ENCODE data around the gene TFIP11.

The TFIP11 gene

GRCh38 chr22:26554956-26555355 is 42.7 kb upstream of the TFIP11 start:
- Histone ChIP-seq H3F3A (ENCODE audit: insufficient read depth, low read length) (0 out of 2 replicates have a peak, but pooled peaks cover 3% of the 10 kb centered on the region), H4K20me1 (ENCODE audit: insufficient read depth, low read length) (no peaks in the 10 kb centered on the region), H3K9me3 (ENCODE audit: low read length) (no peaks in the 10 kb centered on the region), H3K4me2 (ENCODE audit: low read length) (peak overlapping the region; percentile 65; the same call in 1 of the 2 replicates), H3K9ac (ENCODE audit: low read length) (peak overlapping the region; percentile 40; the same call in 1 of the 2 replicates), H2AFZ (ENCODE audit: low read length) (no peak overlapping the region), H3K4me1 (ENCODE audit: insufficient read depth, low read length, severe bottlenecking) (peaks cover 80% of the 10 kb centered on the region), H3K79me2 (ENCODE audit: insufficient read depth, low read length) (peaks cover 11% of the 10 kb centered on the region), H3K36me3 (ENCODE audit: insufficient read depth, low read length) (peaks cover 6% of the 10 kb centered on the region; the same call in 1 of the 2 replicates), H3K27me3 (ENCODE audit: insufficient read depth, low read length) (no peaks in the 10 kb centered on the region), H3K9me2 (ENCODE audit: low read depth, low read length) (no peaks in the 10 kb centered on the region), H3K27ac (ENCODE audit: low read depth, low read length, poor library complexity, severe bottlenecking) (peak overlapping the region; percentile 94), H3K4me3 (ENCODE audit: low read depth, low read length, poor library complexity, severe bottlenecking) (peak overlapping the region; percentile 11)
- no peak for TF ChIP-seq EZH2 (IDR thresholded peaks at IDR 0.05; ENCODE audit: borderline replicate concordance, low read length)
- TF ChIP-seq, protein P1, sequence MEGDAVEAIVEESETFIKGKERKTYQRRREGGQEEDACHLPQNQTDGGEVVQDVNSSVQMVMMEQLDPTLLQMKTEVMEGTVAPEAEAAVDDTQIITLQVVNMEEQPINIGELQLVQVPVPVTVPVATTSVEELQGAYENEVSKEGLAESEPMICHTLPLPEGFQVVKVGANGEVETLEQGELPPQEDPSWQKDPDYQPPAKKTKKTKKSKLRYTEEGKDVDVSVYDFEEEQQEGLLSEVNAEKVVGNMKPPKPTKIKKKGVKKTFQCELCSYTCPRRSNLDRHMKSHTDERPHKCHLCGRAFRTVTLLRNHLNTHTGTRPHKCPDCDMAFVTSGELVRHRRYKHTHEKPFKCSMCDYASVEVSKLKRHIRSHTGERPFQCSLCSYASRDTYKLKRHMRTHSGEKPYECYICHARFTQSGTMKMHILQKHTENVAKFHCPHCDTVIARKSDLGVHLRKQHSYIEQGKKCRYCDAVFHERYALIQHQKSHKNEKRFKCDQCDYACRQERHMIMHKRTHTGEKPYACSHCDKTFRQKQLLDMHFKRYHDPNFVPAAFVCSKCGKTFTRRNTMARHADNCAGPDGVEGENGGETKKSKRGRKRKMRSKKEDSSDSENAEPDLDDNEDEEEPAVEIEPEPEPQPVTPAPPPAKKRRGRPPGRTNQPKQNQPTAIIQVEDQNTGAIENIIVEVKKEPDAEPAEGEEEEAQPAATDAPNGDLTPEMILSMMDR (IDR thresholded peaks at IDR 0.05; ENCODE audit: low read length) = no peak

DNA sequence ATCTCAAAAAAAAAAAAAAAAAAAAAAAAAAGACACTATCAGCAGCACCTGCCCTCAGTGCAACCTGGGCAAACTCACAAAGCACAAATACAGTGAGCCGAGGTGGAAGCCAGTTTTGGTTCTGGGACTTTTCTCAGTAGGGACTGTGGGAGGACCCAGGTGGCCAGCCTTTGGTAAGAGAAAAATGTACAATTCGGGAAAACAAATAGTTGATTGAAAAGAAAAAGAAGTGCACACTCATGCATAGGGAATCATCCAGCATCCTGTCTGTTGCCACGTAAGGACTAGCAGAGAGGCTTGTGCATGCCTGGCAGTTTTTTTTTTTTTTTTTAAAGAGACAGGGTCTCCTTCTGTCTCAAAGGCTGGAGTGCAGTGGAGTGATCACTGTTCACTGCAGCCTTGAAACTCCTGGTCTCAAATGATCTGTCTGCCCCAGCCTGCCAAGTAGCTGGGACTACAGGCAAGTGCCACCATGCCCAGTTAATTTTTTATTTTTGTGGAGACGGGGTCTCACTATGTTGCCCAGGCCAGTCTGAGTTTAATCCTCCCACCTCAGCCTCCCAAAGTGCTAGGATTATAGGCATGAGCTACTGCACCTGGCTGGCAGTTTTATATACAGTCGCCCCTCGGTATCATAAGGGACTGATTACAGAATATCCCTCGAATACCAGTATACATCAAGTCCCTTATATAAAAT is 40.9 kb upstream of the TFIP11 start:
- H3K27me3 ChIP-seq (ENCODE audit: insufficient read depth, low read length) = no peaks in the 10 kb centered on the region
- 0 out of 2 replicates have a peak, but pooled peaks cover 3% of the 10 kb centered on the region for H3F3A ChIP-seq (ENCODE audit: insufficient read depth, low read length)
- peak overlapping the region; percentile 29 for H3K4me3 ChIP-seq (ENCODE audit: low read depth, low read length, poor library complexity, severe bottlenecking)
- no peaks in the 10 kb centered on the region for H4K20me1 ChIP-seq (ENCODE audit: insufficient read depth, low read length)
- peak overlapping the region; percentile 32; the same call in 1 of the 2 replicates for H3K9ac ChIP-seq (ENCODE audit: low read length)
- peaks cover 83% of the 10 kb centered on the region for H3K4me1 ChIP-seq (ENCODE audit: insufficient read depth, low read length, severe bottlenecking)
- TF ChIP-seq, protein P1 (IDR thresholded peaks at IDR 0.05; ENCODE audit: low read length) = no peak
- TF ChIP-seq EZH2 (IDR thresholded peaks at IDR 0.05; ENCODE audit: borderline replicate concordance, low read length) = no peak
- H2AFZ ChIP-seq (ENCODE audit: low read length) = no peak overlapping the region
- H3K9me3 ChIP-seq (ENCODE audit: low read length) = no peaks in the 10 kb centered on the region
- H3K36me3 ChIP-seq (ENCODE audit: insufficient read depth, low read length) = peaks cover 6% of the 10 kb centered on the region; the same call in 1 of the 2 replicates
- no peaks in the 10 kb centered on the region for H3K9me2 ChIP-seq (ENCODE audit: low read depth, low read length)
- H3K79me2 ChIP-seq (ENCODE audit: insufficient read depth, low read length) = peaks cover 7% of the 10 kb centered on the region
- H3K4me2 ChIP-seq (ENCODE audit: low read length) = peak overlapping the region; percentile 65
- H3K27ac ChIP-seq (ENCODE audit: low read depth, low read length, poor library complexity, severe bottlenecking) = peak overlapping the region; percentile 94

DNA sequence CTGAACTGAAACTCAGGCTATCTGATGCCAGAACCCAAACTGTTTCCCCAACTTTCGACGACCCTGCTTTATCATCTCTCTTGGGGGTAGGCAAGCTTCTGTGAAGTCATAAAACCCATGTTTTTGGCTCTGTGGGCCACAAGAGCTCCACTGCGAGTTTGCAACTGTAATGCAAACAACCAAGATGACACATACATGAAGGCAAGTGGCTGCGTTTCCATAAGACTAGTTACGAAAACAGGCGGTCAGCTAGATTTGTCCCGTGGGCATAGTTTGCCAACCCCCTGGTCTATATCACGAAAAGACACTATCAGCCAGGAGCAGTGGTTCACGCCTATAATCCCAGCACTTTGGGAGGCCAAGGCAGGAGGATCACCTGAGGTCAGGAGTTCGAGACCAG is 40.2 kb upstream of the TFIP11 start:
- no peaks in the 10 kb centered on the region for H3K9me2 ChIP-seq (ENCODE audit: low read depth, low read length)
- peaks cover 87% of the 10 kb centered on the region for H3K4me1 ChIP-seq (ENCODE audit: insufficient read depth, low read length, severe bottlenecking)
- H3F3A ChIP-seq (ENCODE audit: insufficient read depth, low read length) = 0 out of 2 replicates have a peak, but pooled peaks cover 3% of the 10 kb centered on the region
- H3K36me3 ChIP-seq (ENCODE audit: insufficient read depth, low read length) = peaks cover 12% of the 10 kb centered on the region
- peak overlapping the region; percentile 94 for H3K27ac ChIP-seq (ENCODE audit: low read depth, low read length, poor library complexity, severe bottlenecking)
- TF ChIP-seq EZH2 (IDR thresholded peaks at IDR 0.05; ENCODE audit: borderline replicate concordance, low read length) = no peak
- TF ChIP-seq, protein P1 (IDR thresholded peaks at IDR 0.05; ENCODE audit: low read length) = no peak
- H2AFZ ChIP-seq (ENCODE audit: low read length) = no peak overlapping the region
- H3K4me3 ChIP-seq (ENCODE audit: low read depth, low read length, poor library complexity, severe bottlenecking) = no peak overlapping the region
- H3K27me3 ChIP-seq (ENCODE audit: insufficient read depth, low read length) = no peaks in the 10 kb centered on the region
- no peak overlapping the region for H3K9ac ChIP-seq (ENCODE audit: low read length)
- H3K79me2 ChIP-seq (ENCODE audit: insufficient read depth, low read length) = peaks cover 7% of the 10 kb centered on the region
- peak overlapping the region; percentile 19 for H3K4me2 ChIP-seq (ENCODE audit: low read length)
- H3K9me3 ChIP-seq (ENCODE audit: low read length) = no peaks in the 10 kb centered on the region
- H4K20me1 ChIP-seq (ENCODE audit: insufficient read depth, low read length) = no peaks in the 10 kb centered on the region
